Activated CD8-positive, alpha-beta memory T cell treated with anti-CD3 and anti-CD28 coated beads, Interleukin-2, amount 50 U/mL, for 4 hours (primary cell): ENCODE measurements around the gene CORO1A.
A peak's percentile ranks its signal among the peaks of the same experiment; 100 is the strongest.
"Not testable (repeated sequence)": the region's sequence is repeated elsewhere in the genome, so short reads cannot be mapped to it uniquely, and the experiment has no call there.

ENCODE experiments used
- DNase-seq: peaks from one replicate; pipeline ENCODE4 v3.0.0-alpha.2; 2020

The CORO1A gene

DNA sequence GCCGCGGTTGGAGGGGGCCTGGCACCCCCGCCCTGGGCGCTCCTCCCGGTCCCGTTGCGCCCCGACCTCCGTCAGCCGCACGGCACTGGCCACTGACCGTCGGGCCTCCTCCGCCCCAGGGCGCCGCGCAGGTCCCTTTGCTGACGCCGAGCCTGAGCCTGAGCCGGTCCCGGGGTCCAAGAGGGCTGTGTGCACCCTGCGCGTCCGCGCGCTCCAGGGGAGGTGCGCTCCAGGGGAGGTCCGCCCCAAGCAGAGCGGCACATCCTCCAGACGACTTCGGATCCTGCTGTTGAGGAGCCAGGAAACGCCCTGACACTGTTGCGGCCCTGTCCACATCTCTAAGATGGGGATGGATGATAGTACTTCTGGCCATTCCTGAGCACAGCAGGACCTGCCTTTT is 22.9 kb downstream of the CORO1A start:
- DNase-seq, result not testable (repeated sequence)

DNA sequence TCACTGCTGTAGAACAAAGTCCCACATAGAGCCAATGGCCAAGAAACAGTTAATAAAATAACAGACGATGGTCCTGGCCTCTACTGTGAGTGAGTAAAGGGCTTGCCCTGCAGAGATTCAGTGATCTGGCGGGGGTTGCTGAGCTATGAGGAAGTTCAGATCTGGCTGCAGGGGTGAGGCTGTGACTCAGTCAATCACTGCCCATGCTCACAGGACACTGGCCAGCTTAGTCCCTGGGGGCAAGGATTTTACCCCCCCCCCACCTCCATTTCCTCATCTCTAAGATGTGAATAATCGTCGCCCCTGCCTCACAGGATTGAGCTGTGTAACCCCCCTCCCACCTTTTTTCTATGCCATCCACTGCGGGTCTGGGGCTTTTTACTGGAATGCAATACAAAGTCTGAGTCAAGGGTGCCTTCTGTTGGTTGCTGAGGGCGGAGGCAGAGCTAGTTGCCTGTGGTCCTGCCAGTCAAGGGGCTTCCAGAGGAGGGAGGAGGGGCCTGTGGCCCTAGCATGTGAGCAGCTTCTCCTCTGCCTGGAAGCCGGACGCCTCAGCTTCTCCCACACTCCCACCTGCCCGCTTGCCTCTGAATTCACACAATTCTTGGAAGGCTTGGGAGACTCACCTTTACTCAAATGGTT is 23.8 kb downstream of the CORO1A start:
- not testable (repeated sequence) for DNase-seq

DNA sequence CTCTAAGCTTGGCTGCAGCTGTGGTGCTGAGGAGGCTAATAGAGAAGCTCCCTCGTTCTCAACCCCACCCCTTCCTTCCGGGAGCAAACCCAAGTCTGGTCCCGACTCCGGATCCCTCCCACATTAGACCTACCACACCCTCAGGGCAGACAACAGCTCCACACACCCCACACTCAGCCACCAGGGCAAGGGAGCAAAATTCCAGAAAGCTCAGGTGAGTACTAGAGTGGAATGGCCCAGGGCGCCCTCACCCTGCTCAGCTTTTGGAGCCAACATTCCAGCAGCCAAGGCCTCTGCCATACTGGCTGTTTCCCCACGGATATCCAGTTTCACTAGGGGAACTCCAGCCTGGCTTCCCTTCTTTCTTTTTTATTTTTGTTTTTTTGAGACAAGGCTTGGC is 25.6 kb downstream of the CORO1A start:
- peak; percentile 18 for DNase-seq

DNA sequence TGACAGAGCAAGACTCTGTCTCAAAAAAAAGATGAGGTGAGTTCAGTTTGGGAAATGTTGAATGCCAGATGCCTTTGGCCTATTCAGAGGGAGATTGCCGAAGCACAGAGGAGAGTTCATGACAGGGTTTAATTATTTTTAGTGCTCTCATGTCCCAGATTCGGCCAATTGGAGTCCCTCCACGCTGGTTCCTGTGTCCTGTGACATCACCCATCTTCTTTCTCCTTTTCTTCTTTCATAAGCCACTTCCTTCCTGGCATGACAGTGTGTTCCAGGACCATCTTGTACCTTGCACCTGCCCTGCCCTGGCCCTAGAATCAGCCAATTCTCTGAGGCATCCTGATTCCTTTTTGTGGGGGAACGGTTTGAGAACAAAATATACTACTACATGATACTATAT is 28.0 kb downstream of the CORO1A start:
- DNase-seq, result not testable (repeated sequence)

DNA sequence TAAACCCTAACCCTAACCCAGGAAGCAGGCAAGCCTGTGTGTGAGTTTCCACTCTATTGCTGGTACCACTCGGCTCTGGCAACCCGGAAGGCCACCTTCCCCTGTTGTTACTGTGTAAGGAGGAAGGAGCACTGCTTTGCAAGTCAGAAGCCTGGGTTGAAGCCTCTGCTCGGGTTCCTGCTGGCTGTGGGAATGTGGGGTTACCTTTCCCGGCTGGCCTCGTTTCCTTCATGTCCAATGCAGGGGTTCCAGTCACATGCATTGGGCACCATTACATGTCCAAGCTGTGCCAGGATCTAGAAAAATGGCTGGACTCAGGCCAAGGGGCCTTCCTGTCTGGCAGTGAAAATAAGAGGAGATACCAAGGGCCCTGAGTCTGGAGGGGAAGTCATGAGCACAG is 33.7 kb downstream of the CORO1A start:
- DNase-seq, result peak; percentile 7
